H9 (cell line): ENCODE results near the gene ZNF426. TPM values are rescaled to one million over a fixed set of nuclear protein-coding genes. Genes with fewer than 3 reads are reported as not detected.

Source experiments
- DNase-seq: peaks from one replicate; pipeline ENCODE4 v3.0.0-alpha.2; 2017
- H2AFZ ChIP-seq: one replicate; pipeline ENCODE4 v1.6.1; 2013; ENCODE audit warnings: mild to moderate bottlenecking, low read length, control low read depth, moderate library complexity
- H2AK5ac ChIP-seq: 2 replicates; pipeline ENCODE4 v1.6.1; 2013; ENCODE audit warnings: low read length, control low read depth, mixed read lengths; ENCODE audit not compliant: insufficient read length
- H2BK120ac ChIP-seq: one replicate; pipeline ENCODE4 v1.6.1; 2013; ENCODE audit warnings: low read depth, mild to moderate bottlenecking, low read length, control low read depth, inconsistent platforms; ENCODE audit not compliant: poor library complexity, severe bottlenecking
- H2BK12ac ChIP-seq: 2 replicates; pipeline ENCODE4 v1.6.1; 2013; ENCODE audit warnings: low read length, control low read depth, mixed read lengths, low read depth; ENCODE audit not compliant: insufficient read length
- H2BK15ac ChIP-seq: 2 replicates; pipeline ENCODE4 v1.6.1; 2013; ENCODE audit warnings: low read depth, low read length, control low read depth
- H2BK20ac ChIP-seq: one replicate; pipeline ENCODE4 v1.6.1; 2013; ENCODE audit warnings: low read depth, mild to moderate bottlenecking, low read length, control low read depth, inconsistent platforms; ENCODE audit not compliant: poor library complexity, severe bottlenecking
- H2BK5ac ChIP-seq: 2 replicates; pipeline ENCODE4 v1.6.1; 2013; ENCODE audit warnings: low read length, control low read depth, mixed read lengths; ENCODE audit not compliant: insufficient read length
- H3K14ac ChIP-seq: 2 replicates; pipeline ENCODE4 v1.6.1; 2013; ENCODE audit warnings: low read length, control low read depth; ENCODE audit not compliant: insufficient read depth
- H3K18ac ChIP-seq: 2 replicates; pipeline ENCODE4 v1.6.1; 2013; ENCODE audit warnings: low read depth, mild to moderate bottlenecking, mixed read lengths, low read length, control low read depth; ENCODE audit not compliant: insufficient read length
- H3K23ac ChIP-seq: 2 replicates; pipeline ENCODE4 v1.6.1; 2013; ENCODE audit warnings: low read length, control low read depth, mixed read lengths, low read depth; ENCODE audit not compliant: insufficient read length
- H3K23me2 ChIP-seq: 2 replicates; pipeline ENCODE4 v1.6.1; 2013; ENCODE audit warnings: low read depth, mild to moderate bottlenecking, mixed read lengths, low read length, control low read depth; ENCODE audit not compliant: insufficient read length, poor library complexity, severe bottlenecking
- H3K27ac ChIP-seq: 2 replicates; pipeline ENCODE4 v1.5.1; 2013; ENCODE audit warnings: low read length, control low read depth, mixed read lengths, low read depth; ENCODE audit not compliant: insufficient read length
- H3K27me3 ChIP-seq: 2 replicates; pipeline ENCODE4 v1.6.1; 2013; ENCODE audit warnings: low read length, control low read depth, inconsistent platforms; ENCODE audit not compliant: insufficient read depth
- H3K4ac ChIP-seq: 2 replicates; pipeline ENCODE4 v1.6.1; 2013; ENCODE audit warnings: low read depth, mild to moderate bottlenecking, control low read depth, inconsistent platforms, low read length, moderate library complexity
- H3K4me1 ChIP-seq: 2 replicates; pipeline ENCODE4 v1.6.1; 2013; ENCODE audit warnings: low read length, control low read depth, inconsistent platforms; ENCODE audit not compliant: insufficient read depth
- H3K4me2 ChIP-seq: 2 replicates; pipeline ENCODE4 v1.6.1; 2013; ENCODE audit warnings: low read length, control low read depth, mixed read lengths; ENCODE audit not compliant: insufficient read length, insufficient read depth
- H3K56ac ChIP-seq: 2 replicates; pipeline ENCODE4 v1.6.1; 2013; ENCODE audit warnings: low read depth, mild to moderate bottlenecking, mixed read lengths, low read length, control low read depth; ENCODE audit not compliant: insufficient read length
- H3K79me1 ChIP-seq: 2 replicates; pipeline ENCODE4 v1.6.1; 2013; ENCODE audit warnings: low read depth, mild to moderate bottlenecking, moderate library complexity, low read length, control low read depth, inconsistent platforms; ENCODE audit not compliant: insufficient read depth, poor library complexity, severe bottlenecking
- H3K79me2 ChIP-seq: 2 replicates; pipeline ENCODE4 v1.6.1; 2013; ENCODE audit warnings: low read length, control low read depth, inconsistent platforms; ENCODE audit not compliant: insufficient read depth
- H3K9ac ChIP-seq: 2 replicates; pipeline ENCODE4 v1.6.1; 2013; ENCODE audit warnings: low read length, control low read depth, mixed read lengths; ENCODE audit not compliant: insufficient read length; ENCODE audit errors: extremely low read depth
- H3K9me3 ChIP-seq: one replicate; pipeline ENCODE4 v1.6.1; 2013; ENCODE audit warnings: low read depth, low read length, inconsistent platforms; ENCODE audit not compliant: control insufficient read depth
- H3T11ph ChIP-seq: one replicate; pipeline ENCODE4 v1.6.1; 2013; ENCODE audit warnings: mild to moderate bottlenecking, low read length, control low read depth, inconsistent platforms
- H4K20me1 ChIP-seq: one replicate; pipeline ENCODE4 v1.6.1; 2013; ENCODE audit not compliant: control insufficient read depth, insufficient read length, insufficient read depth
- H4K5ac ChIP-seq: 2 replicates; pipeline ENCODE4 v1.6.1; 2013; ENCODE audit warnings: low read depth, mild to moderate bottlenecking, mixed read lengths, low read length, control low read depth; ENCODE audit not compliant: insufficient read length
- H4K8ac ChIP-seq: replicated peaks from 2 replicates; pipeline ENCODE4 v1.6.1; 2013; ENCODE audit warnings: low read length, control low read depth, mixed read lengths, low read depth; ENCODE audit not compliant: insufficient read length
- H4K91ac ChIP-seq: 2 replicates; pipeline ENCODE4 v1.6.1; 2013; ENCODE audit warnings: low read depth, mild to moderate bottlenecking, moderate library complexity, mixed read lengths, low read length, control low read depth; ENCODE audit not compliant: insufficient read length
- H3K27ac Mint-ChIP-seq, 3 experiments: 2 replicates in 2 of 3; 3 replicates in 1 of 3; pipeline ENCODE4 v1.8.0; 2020 to 2021; ENCODE audit warnings: mixed read lengths in 3 of 3, mild to moderate bottlenecking in 1 of 3, moderate library complexity in 1 of 3
- H3K27me3 Mint-ChIP-seq: 2 replicates; pipeline ENCODE4 v1.8.0; 2021; ENCODE audit warnings: low read depth, mild to moderate bottlenecking, moderate library complexity, mixed read lengths
- H3K36me3 Mint-ChIP-seq, 3 experiments: 2 replicates in 2 of 3; 3 replicates in 1 of 3; pipeline ENCODE4 v1.8.0; 2020 to 2021; ENCODE audit warnings: low read depth in 3 of 3, mixed read lengths in 3 of 3; ENCODE audit not compliant: insufficient read depth in 1 of 3
- H3K4me1 Mint-ChIP-seq, 2 experiments: 2 replicates each; pipeline ENCODE4 v1.8.0; 2020; ENCODE audit warnings: mixed read lengths in 2 of 2
- H3K4me3 Mint-ChIP-seq, 2 experiments: 2 replicates in 1 of 2; 3 replicates in 1 of 2; pipeline ENCODE4 v1.8.0; 2020 to 2021; ENCODE audit warnings: mild to moderate bottlenecking in 2 of 2, mixed read lengths in 2 of 2, moderate library complexity in 1 of 2
- H3K9me3 Mint-ChIP-seq, 2 experiments: 2 replicates in 1 of 2; 3 replicates in 1 of 2; pipeline ENCODE4 v1.8.0; 2020; ENCODE audit warnings: mild to moderate bottlenecking in 2 of 2, mixed read lengths in 2 of 2, moderate library complexity in 1 of 2
- WGBS: extraction: QIAGEN DNeasy Blood & Tissue Kit; methylation state at CpG from one replicate; pipeline ENCODE4 v1.1.7; 2013; ENCODE audit warnings: missing lambda C conversion rate, low lambda C conversion rate, mixed read lengths; ENCODE audit not compliant: insufficient read length; ENCODE audit errors: extremely low coverage; 5-methylcytosine and 5-hydroxymethylcytosine counted together
- total RNA-seq: library from RNA; stranded (reverse); gene quantifications from 2 replicates; pipeline ENCODE4 v1.2.1, GENCODE V29; 2021
- TF ChIP-seq, protein P1 (sequence below): fragments of 200-600 bp; sonication (generic); conservative IDR thresholded peaks from 3 replicates; pipeline ENCODE4 v1.8.0; 2021; ENCODE audit warnings: antibody characterized with exemption, mild to moderate bottlenecking

The ZNF426 gene
- total RNA-seq, 1 experiment from 2014 or later, result 29.4 TPM

DNA sequence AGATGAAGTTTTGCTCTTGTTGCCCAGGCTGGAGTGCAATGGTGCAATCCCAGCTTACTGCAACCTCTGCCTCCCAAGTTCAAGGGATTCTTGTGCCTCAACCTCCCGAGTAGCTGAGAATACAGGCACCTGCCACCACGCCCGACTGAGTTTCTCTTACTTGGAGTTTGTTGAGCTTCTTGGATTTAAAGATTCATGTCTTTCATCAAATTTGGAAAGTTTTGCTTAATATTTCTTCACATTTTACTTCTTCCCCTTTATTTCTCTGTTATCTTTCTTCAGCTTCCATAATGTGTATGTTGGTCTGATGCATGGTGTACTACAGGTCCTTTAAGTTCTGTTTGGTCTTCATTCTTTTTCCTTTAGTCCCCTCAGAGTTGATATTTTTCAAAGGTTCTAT, 31.2 kb downstream of the ZNF426 start:
- Histone ChIP-seq H3K9me3 (peaks cover 50% of the 10 kb centered on the region), H3K79me2 (no peaks in the 10 kb centered on the region), H4K8ac (no peak overlapping the region), H2AFZ (no peak overlapping the region), H2BK20ac (no peak overlapping the region), H4K91ac (no peak overlapping the region), H3K79me1 (no peaks in the 10 kb centered on the region), H4K5ac (no peak overlapping the region), H2BK5ac (no peak overlapping the region), H3K18ac (no peak overlapping the region), H3K4me1 (no peaks in the 10 kb centered on the region), H3K23me2 (no peaks in the 10 kb centered on the region), H3K9ac (no peak overlapping the region), H4K20me1 (no peaks in the 10 kb centered on the region), H3K4me2 (no peak overlapping the region), H3K27ac (no peak overlapping the region), H3K27me3 (no peaks in the 10 kb centered on the region), H3K23ac (no peak overlapping the region), H2AK5ac (no peak overlapping the region), H2BK12ac (no peak overlapping the region), H3T11ph (no peak overlapping the region), H3K4ac (no peak overlapping the region), H3K14ac (no peak overlapping the region), H3K56ac (no peak overlapping the region), H2BK15ac (no peak overlapping the region), H2BK120ac (no peak overlapping the region)
- no peak overlapping the region for H3K27ac Mint-ChIP-seq
- H3K4me3 Mint-ChIP-seq, result no peak overlapping the region
- H3K27me3 Mint-ChIP-seq, result peaks cover 2% of the 10 kb centered on the region; the same call in 1 of the 2 replicates
- peaks cover 84% of the 10 kb centered on the region in 2 experiments for H3K9me3 Mint-ChIP-seq
- peaks cover 0 to 25% (median 4%) of the 10 kb centered on the region in 3 experiments; a peak in 6 of 7 replicates for H3K36me3 Mint-ChIP-seq
- DNase-seq, result no peak
- TF ChIP-seq, protein P1, sequence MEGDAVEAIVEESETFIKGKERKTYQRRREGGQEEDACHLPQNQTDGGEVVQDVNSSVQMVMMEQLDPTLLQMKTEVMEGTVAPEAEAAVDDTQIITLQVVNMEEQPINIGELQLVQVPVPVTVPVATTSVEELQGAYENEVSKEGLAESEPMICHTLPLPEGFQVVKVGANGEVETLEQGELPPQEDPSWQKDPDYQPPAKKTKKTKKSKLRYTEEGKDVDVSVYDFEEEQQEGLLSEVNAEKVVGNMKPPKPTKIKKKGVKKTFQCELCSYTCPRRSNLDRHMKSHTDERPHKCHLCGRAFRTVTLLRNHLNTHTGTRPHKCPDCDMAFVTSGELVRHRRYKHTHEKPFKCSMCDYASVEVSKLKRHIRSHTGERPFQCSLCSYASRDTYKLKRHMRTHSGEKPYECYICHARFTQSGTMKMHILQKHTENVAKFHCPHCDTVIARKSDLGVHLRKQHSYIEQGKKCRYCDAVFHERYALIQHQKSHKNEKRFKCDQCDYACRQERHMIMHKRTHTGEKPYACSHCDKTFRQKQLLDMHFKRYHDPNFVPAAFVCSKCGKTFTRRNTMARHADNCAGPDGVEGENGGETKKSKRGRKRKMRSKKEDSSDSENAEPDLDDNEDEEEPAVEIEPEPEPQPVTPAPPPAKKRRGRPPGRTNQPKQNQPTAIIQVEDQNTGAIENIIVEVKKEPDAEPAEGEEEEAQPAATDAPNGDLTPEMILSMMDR, result no peak
- H3K4me1 Mint-ChIP-seq, result no peaks in the 10 kb centered on the region
- WGBS, result no CpG with 5 or more reads among the region's 3 CpGs
